HG03520 (cell line): ENCODE data around the gene KMT2B.
A peak's percentile ranks its signal among the peaks of the same experiment; 100 is the strongest.

Experiments used
- ATAC-seq: cut with Tn5 transposase; IDR thresholded peaks from one replicate; pipeline ENCODE4 v1.9.1; 2021; ENCODE audit warnings: mild to moderate bottlenecking, moderate library complexity; ENCODE audit not compliant: unreplicated experiment

Gene KMT2B

DNA sequence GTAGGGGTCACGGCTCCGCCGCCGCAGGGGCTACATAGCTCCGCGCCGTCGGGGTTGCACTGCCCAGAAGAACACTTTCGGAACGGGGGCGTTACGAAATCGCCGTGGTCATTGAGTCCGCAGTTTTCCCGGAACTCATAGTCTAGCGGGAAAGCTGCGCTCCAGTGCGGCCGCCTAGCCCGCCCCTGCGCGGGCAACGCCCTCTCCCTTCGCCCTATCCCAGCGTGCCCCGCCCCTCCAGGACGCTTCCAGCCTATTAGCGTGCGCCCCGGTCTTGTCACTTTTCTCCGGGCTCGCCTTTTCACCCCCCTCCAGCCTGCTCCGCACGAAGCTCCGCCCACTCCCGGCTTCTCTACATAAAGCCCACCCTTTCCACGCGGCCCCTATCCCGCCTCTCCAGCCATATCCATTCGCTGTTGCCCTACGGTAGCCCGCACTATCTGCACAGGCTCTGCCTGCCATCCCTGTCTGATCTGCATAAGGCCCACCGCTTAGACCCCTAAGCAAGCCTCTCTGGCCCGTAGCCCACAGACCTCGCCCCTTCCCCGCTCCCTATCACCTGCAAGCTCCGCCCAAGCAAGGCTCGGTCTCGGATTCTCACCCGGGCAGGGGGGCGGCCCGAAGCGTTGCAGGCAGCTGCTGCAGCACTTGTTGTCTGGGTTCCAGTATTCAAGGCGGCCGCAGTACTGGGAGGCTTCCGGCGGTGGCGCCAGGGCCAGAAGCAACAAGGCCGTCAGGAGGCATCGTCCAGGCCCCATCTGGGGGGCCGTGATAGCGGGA, 22.8 kb downstream of the KMT2B start:
- ATAC-seq: peak; percentile 39

DNA sequence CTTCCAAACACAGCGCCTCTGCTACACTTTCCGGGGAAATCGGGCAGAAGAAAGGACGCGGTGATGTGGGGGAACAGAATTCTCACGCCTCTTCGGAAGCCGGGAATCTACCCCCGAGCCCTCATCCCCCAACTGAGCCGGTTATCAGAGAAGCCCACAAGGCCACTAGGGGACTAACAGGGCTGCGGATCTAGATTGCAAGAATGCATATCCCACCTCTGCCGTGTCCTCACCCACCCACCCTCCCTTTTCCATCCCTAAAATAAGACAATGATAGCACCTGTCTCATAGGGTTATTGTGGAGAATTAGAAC, 23.4 kb downstream of the KMT2B start:
- ATAC-seq: no peak

- ATAC-seq: no peak
These were observed 24.4 kb downstream of the KMT2B start, which contains the start of gene IGFLR1 for GRCh38 chr19:35742121-35742724. Gene IGFLR1 (minus strand): TSS chr19:35742452. CDS start chr19:35741180, 1,272 bp downstream.

- ATAC-seq: no peak
These were observed 26.0 kb downstream of the KMT2B start for GRCh38 chr19:35743640-35744429.

GRCh38 chr19:35744430-35745327, 26.9 kb downstream of the KMT2B start:
- peak; percentile 21 for ATAC-seq

GRCh38 chr19:35745328-35746086, 27.7 kb downstream of the KMT2B start, which contains the start of the genes PSENEN and U2AF1L4:
Gene PSENEN (plus strand): TSS chr19:35745651. CDS start chr19:35745931, 280 bp downstream.
Gene U2AF1L4 (minus strand): TSS chr19:35745418. CDS start chr19:35745391, 27 bp downstream.
- peak; percentile 32 for ATAC-seq

GRCh38 chr19:35746087-35746462, 28.3 kb downstream of the KMT2B start:
- no peak for ATAC-seq

- ATAC-seq: no peak
These were observed 28.7 kb downstream of the KMT2B start for GRCh38 chr19:35746531-35746930.

DNA sequence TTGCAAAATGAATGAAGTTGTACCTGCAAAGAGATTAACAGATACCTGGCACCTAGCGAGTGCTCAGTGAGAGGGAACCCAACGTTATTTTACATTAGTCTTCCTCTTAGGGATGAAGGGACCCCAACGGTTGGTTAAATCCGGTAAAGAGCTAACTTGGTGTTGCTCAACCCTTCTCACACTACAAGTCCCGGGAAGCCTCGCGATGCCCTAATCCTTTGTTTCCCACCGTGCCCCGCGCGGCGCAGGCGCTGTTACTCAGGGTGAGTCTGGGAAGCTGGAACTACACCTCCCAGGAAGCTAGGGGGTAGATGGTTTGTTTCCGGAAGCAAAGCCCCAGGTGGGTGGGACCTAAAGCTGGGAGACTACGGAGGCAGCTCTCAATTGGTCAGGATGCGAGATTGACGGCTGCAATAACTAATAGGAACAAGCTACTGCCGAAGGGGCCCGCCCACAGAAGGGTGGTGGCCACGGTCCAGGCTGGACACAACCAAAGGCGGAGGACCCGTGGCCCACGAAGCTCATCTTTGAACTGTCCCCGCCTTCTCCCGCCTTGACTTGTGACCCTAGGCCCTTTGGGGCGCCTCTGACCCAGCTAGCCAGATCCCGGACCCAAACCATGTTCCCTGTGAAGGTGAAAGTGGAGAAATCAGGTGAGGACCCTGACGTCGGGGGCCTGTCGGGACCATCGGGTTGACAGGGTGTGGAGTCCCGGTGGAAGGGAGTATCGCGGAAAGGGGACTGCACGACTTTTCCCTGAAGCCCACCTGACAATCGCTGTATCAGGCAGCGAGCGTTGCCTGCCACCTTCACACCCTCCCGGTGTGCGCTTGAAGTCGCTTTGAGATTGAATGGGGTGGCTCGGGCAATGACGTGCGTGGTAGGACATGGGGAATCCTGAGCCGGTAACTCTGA, 30.6 kb downstream of the KMT2B start, which contains the start of gene LIN37:
Gene LIN37, plus strand, starts transcription at position 471 of the 915 bp plus-strand sequence. Its CDS starts 149 bp downstream, at position 620.
- ATAC-seq: peak; percentile 63

GRCh38 chr19:35750167-35750566, 32.4 kb downstream of the KMT2B start:
- ATAC-seq: no peak

DNA sequence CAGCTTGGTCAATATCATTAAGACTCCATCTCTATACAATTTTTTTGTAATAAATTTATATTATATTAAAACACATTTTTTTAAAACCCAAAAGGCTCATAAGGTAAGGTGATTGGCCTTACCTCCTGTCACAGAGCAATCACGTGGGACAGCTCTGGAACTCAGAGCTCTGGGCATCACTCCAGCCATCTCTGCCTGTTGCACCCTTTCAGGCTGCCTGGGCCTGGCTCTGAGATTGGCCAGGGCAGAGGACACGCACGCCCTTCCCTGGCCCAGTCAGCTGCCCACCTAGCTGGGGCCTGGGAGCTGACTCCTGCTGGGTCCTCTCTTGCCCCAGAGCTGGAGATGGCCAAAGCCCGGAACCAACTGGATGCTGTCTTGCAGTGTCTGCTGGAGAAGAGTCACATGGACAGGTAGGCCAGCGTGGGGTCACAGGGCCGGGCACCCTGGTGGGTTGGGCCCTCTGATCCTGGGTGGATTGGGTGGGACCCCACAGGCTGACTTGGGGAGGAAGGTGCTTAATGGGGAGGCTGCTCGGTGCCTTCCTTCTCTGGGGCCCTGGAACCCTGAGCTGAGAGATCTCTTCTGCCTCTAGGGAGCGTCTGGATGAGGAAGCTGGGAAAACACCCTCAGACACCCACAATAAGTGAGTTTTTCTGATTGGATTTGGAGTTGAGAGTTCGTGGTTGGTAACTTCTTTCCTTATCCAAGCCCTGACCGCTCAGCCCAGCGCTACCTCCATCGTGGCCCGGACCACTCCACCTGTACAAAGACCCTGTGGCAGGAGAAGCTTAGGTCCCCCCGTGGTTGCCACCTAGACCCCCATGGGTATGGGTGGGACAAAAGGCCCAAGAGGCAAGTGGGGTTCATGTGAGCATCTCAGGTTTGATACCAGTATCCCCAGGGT, 34.3 kb downstream of the KMT2B start:
- no peak for ATAC-seq

- no peak for ATAC-seq
These were observed 35.0 kb downstream of the KMT2B start for GRCh38 chr19:35752746-35753350.

GRCh38 chr19:35753634-35754369, 36.0 kb downstream of the KMT2B start:
- ATAC-seq: no peak

- ATAC-seq: no peak
These were observed 36.7 kb downstream of the KMT2B start for GRCh38 chr19:35754370-35755130.

DNA sequence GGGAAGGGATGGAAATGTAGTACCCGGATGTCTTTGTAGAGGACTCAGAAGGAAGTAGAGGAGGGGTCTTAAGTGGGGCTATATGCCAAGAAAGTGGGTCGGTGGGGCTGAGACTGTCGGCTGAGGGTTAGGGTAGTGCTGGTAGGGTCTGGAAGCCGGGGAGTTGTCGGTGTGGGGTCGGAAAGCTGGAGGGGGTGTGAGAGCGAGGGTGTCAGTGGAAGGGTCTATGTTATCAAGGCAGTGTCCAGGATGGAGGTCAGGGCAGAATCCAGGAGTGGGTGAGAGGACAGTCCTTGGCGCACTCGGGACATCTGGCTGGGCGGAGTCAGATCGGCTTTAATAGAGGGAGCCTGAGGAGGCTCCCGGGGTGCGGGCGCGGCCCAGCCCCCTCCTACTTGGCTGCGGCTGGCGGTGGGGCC, 37.3 kb downstream of the KMT2B start:
- no peak for ATAC-seq
